ENCODE results near the gene PDSS2.

The PDSS2 gene

GRCh38 chr6:107246972-107247615 is 212.3 kb downstream of the PDSS2 start:
- no peak for DNase-seq

GRCh38 chr6:107246249-107246971 is 213.0 kb downstream of the PDSS2 start:
- no peak for DNase-seq

- no peak for DNase-seq
Observed at GRCh38 chr6:107244742-107245480, 214.5 kb downstream of the PDSS2 start.

GRCh38 chr6:107244082-107244741 is 215.2 kb downstream of the PDSS2 start:
- no peak for DNase-seq

- no peak for DNase-seq
Observed at GRCh38 chr6:107243471-107243870, 215.9 kb downstream of the PDSS2 start.

GRCh38 chr6:107237992-107238660 is 221.2 kb downstream of the PDSS2 start:
- no peak for DNase-seq

GRCh38 chr6:107235511-107235910 is 223.9 kb downstream of the PDSS2 start:
- DNase-seq: peak; percentile 30

GRCh38 chr6:107235007-107235406 is 224.4 kb downstream of the PDSS2 start:
- no peak for DNase-seq

GRCh38 chr6:107231243-107231642 is 228.1 kb downstream of the PDSS2 start:
- no peak for DNase-seq

GRCh38 chr6:107230448-107230847 is 228.9 kb downstream of the PDSS2 start:
- DNase-seq: no peak

GRCh38 chr6:107230024-107230423 is 229.3 kb downstream of the PDSS2 start:
- DNase-seq: no peak

- DNase-seq: no peak
Observed at GRCh38 chr6:107228754-107229153, 230.6 kb downstream of the PDSS2 start.

GRCh38 chr6:107221519-107221918 is 237.8 kb downstream of the PDSS2 start:
- DNase-seq: no peak

- no peak for DNase-seq
Observed at GRCh38 chr6:107219851-107220250, 239.5 kb downstream of the PDSS2 start.

- DNase-seq: no peak
Observed at GRCh38 chr6:107218142-107218541, 241.2 kb downstream of the PDSS2 start.

GRCh38 chr6:107217248-107217647 is 242.1 kb downstream of the PDSS2 start:
- DNase-seq: no peak

GRCh38 chr6:107216197-107216933 is 243.0 kb downstream of the PDSS2 start:
- no peak for DNase-seq

- DNase-seq: no peak
Observed at GRCh38 chr6:107215334-107215733, 244.0 kb downstream of the PDSS2 start.

GRCh38 chr6:107214655-107215054 is 244.7 kb downstream of the PDSS2 start:
- DNase-seq: no peak

- no peak for DNase-seq
Observed at GRCh38 chr6:107209406-107210305, 249.7 kb downstream of the PDSS2 start.
